Middle frontal gyrus (tissue), 1 donor: Measurements from ENCODE around the gene DUSP22.

ENCODE experiments used
- DNase-seq: peaks from one replicate; pipeline ENCODE4 v3.0.0-alpha.2; 2015; ENCODE audit warnings: low spot score; ENCODE audit errors: extremely low spot score

Gene DUSP22

DNA sequence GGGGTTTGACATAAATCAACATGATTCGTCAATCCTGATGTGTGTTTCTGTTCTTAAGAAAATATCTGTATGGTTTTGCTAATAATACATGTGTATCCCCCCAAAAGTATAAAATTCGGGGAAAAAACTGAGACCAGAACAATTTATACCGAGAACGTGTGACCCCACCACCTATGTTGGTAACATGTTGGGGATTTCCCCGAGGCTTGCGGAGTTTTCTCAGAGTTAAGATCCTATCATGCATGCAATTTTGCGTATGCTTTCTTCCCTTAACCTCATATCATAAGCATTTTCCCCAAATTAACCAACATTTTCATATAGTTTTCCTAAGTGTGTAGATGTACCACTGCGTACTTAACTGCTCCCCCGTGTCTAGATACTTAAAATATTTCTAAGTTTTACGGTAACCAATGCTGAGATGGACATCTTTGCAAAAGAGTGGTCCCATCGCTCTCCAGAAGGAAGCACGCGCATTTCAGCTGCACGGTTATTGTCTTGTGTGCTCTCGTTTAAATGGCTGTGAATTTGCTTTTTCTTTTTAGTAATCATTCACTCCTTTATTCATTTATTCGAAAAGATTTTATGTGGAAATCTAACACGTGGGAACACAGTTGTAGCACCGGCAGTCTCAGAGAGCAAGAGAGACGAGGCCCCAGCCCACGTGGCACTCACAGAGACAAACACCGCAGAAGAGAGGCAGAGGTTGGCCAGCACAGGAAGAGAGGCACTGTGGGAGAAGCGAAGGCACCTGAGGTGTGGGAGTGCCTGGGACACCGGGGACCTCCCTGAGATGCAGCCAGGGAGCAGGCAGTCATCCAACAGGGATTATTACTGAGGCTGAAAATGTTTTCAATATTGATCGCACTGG lies 86.0 kb downstream of the DUSP22 start:
- no peak for DNase-seq

DNA sequence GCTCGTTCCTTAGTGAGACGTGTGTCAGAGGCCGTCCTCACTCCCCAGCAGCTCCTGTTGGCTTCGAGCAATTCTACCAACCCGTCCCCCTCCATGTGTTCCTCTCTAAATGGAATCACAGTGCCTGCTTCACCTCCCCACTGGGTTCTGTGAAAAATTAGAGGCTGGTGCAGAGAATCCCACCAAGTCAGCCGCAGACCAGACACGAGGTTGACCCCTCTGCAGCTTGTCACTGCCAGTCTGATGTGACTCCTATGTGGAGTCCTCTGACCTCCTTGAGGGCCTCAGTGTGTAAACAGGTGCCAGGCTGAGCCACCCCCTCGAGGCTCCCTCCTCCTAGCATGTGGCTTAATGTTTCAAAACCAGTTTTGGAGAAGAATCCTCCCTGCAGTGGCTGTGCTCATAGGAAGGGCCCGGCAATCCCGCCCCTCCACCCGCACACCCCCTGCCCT lies 86.7 kb downstream of the DUSP22 start:
- DNase-seq = no peak

DNA sequence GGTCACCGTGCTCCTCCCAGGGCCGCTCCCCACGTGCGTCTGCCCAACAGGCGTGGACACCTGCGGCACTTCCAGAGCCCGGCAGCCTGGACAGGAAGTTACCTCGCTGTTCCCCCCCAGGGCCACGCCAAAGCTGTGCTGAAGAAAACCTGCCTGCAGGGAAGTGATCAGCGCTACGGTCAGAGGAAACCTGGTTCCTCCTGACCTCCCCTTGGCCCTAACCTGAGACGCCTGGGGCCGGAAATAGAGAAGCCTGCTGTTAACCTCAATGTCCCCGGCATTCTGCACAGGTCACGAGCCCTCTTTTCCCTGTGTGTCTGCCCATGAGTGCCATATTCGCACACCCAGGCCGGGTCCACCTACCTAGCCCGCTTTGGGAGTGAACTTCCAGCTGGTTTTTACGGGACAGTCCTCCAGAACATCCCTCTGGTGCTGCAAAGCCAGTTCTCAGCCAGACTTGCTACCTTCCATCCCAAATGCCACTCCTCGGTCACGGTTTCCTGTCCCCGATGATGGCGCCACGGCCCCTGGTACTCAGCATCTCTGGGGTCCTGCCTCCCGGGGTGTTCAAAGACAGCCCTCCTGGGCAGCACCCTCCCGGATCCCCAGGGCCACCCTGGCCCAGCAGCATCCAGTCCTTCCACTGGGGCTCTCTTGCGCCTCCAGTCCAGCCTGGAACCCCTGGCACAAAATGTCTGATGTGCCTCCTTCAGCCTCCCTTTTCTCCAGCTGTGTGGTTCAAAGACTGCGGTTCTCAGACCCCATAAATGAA lies 87.3 kb downstream of the DUSP22 start:
- DNase-seq = no peak

DNA sequence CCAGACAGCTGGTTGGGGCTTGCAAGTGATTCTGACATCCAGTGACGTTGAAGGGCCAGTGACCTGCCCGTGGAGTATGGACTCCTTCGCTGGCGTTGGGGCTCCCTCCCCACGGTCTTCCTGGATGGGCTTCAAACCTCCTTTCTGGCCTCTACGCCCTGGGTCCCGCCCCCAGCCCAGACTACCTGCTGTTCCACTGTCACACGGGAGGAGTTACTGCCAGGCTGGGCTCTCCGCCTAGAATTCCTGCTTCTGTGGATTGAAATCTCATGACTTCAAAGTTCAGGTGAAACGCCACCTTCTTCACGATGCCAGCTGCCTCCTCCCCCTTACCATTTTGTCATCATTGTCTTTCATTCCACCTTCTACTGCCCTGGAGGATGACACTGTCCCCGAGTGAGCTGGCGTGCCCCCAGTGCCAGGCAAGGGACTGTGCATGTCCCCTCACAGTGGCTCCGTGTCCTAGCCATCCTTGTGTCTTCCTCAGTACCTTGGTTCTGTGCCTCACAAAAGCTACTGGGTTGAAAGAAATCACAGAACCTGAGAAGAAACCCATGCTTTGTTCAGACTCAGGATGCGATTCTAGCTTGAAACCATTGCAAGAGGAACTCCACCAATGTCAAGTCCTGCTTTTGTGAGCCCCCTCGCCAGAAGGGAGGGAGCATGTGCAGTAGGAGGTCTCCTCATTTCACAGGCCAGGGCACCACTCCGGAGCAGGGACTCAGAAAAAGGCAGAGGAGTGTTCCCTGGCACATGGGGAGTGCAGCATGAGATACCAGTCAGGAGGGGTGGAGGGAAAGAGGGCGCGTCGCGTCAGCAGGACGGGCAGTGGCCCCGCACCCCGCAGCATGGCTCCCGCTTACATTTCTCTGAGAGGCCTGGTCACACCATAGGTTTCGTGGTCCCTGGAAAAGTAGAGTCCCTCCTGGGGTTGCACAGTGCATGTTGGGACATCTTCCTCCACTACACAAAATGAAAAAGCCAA lies 88.2 kb downstream of the DUSP22 start:
- no peak for DNase-seq

DNA sequence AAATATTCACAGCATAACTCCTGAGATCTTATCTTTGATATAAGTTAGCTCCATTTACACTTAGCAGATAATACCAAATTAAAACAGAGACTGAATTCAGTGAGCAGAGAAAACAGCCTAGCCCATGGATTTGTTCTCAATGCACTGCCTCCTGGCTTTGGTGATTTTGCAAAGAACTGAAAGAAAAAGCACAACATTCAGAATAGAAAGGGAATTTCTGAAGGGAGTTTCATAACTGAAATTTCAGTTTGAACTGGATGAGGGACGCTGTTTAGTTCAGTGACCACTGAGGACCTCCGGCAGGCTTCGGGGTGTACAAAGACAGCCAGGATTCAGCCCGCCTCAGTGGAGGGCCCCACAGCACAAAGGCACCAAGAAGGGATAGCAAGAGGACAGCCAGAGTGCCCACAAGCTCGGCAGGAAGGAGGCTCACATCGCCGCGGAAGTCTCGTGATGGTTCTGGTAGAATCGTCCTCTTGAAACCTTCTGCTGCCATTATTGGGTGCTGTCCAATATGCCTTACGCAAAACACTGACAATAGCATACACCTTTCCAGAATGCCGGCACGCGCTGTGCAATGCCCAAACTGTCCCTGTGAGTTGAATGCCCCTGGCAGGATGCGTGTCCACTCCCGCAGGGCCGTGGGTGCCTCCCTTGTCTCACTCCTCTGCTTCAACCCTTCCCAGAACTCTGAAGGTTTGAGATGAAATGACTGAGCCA lies 89.6 kb downstream of the DUSP22 start:
- no peak for DNase-seq

DNA sequence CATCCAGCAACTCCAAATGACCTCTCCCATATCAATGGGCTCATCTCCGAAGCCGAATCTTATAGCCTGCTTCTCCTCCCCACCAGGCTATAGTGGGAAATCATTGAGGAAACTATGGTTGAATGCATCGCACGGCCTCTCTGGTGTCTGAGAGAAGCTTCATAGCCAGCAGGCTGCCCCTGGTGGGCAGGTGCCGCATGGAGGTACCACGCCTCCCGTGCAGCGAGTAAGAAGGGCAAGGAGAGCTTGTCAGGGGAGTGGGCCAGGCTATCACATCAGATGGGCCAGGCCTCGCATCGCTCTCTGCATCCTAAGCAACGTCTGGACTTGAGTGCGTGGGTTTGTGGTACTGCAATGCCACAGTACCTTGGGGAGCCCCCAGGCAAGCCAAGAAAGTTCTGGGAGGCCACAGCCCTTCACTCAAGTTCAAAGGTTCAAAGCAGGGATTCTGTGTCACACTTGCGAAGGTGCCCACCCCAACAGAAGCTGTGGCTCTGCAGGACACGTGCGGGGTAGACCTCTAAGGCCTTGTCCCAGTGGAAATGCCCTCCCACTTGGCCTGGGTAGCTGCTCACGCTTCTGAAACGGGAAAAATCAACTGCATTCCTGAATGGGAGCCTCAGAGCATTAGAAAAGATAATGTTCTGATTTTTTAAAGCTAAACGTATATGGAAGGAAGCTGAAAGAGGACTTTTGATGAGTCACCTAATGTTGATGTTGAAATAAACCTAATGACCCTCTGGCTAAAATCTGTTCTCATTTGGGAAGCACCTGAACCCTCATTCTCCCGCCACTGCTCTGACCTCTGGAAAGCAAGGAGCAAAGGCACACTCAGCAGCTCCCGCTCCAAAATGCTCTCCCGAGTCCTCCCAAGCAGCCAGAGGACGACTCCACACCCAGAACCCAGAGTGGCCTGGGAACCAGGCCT lies 90.9 kb downstream of the DUSP22 start:
- DNase-seq = no peak

DNA sequence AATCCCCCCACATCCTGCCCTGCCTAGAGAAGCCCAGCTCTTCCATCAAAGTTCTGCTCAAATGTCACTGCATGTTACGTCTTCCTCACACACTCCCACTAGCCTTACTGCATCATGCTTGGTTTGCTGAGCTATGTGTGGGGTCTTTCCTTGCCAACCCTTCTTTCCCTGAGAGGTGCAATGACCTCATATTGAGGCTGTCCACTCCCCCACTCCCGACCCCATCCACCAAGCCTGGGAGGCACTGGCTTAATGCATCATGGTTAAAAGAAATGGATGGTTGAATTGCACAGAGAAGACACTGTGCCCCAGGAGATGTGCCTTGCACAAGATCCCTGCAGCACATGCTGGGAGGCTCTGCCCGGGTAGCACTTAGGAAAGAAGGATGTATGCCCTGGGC lies 91.6 kb downstream of the DUSP22 start:
- DNase-seq = no peak

DNA sequence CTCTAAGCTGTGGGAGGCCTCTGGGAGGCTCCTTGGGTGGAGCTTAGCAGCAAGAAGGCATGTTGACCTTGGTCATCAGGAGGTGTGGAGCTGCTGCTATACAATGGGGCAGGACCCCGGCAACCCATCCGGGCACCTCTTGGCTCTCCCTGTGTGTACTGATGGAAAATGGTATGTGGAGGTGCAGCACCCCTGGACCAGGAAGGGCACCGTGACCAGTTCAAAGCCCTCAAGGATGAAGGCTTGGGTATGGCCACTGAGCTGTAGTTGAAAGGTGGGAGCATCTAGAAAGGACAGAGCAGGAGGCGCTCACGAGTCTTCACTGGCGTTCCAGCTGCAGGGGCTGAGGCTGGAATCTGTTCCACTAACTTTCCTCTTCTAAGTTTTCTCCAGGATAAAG lies 92.6 kb downstream of the DUSP22 start:
- no peak for DNase-seq

DNA sequence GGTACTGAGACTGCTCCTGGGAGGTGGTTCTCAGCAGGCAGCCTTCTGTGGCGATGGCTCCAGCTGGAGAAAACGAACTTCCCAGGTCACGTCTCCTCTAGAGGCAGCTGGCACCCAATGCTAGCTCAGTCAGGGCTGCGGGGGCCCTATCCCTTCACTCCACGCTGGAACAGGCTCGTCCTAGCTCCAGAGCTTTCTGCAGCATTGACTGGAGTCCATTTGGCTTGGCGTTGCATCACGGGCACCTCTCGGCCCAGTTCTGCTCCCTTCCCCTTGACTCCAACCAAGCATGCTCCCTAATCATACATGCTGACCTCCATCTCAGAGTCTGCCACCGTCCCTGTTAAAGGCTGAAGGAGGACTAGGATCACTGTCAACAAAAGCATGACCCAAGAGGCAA lies 93.3 kb downstream of the DUSP22 start:
- DNase-seq = no peak

DNA sequence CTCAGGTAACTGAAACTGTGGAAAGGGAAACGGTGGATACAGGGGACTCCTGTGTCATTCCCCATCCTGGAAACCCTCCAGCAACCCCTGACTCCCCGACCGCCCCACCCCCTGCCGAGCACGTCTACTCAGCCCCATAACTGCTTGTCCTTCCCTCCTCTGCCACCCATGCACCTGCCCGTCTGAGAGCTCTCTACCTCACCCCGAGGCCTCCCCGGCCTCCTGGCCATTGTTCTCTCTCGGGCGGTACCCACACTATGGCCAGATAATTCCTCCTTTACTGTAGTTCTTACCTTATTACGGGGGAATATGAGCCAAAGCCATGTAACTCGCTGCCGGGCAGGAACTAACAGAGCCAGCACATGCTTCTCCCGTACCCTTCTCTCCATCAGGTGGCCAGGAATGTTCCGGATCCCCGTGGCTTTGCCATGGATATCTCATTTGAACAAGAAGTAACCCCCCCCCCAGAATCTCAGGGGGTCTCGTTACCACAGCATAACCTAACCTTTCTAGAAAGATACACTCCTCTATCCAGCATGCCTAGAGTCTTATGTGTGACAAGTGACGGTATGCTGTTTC lies 94.5 kb downstream of the DUSP22 start:
- no peak for DNase-seq

DNA sequence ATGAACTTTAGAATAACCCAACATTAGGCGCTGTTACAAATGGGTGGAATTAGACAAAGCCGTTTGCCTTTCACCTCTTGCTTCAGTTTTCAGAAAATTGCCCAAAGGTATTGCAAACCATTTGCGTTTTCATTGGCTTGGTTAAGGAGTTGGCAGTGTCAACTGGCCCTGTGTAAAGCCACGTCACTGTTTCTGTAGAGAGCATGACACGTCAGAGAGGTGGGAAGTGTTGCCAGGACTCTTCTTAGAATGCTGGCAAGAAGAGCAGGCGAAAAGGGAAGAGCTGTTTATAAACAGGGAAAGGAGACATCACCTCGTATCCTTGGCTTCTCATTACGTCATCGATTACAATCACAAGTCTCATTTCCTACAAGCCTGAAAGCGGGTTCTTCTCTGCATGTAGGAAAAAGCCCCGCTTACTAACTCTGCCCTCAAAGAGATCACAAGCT lies 95.0 kb downstream of the DUSP22 start:
- DNase-seq = no peak

DNA sequence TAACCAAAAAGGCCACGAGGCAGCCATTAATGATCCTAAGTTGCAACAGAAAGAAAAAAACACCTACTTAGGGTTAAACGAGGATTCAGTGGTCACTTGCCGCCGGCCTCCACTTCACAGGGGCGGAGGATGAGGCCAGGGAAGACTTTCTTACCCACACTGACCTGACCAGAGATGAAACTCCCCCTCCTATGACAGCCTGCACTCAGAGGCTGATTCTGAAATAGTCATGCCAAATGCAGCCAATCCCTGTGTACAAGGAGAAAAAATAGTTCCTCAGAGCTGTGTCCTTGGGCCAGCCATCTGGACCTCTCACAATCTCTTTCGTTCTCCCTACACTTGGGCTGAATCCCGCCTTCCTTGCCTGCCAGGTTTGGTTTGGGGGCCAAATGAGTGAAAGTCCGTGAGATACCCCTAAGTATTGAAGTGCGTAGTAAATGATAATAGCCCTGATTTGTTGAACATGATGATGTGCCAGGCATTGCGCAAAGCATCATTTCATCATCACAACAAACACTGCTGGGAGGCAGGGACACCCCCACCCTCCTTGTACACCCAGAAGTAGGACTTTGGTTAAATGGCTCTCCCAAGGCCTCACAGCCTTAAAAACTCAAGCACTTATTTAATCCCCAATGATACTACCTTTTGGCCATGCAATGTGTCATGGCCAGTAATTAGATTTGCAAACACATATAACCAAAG lies 96.1 kb downstream of the DUSP22 start:
- no peak for DNase-seq

DNA sequence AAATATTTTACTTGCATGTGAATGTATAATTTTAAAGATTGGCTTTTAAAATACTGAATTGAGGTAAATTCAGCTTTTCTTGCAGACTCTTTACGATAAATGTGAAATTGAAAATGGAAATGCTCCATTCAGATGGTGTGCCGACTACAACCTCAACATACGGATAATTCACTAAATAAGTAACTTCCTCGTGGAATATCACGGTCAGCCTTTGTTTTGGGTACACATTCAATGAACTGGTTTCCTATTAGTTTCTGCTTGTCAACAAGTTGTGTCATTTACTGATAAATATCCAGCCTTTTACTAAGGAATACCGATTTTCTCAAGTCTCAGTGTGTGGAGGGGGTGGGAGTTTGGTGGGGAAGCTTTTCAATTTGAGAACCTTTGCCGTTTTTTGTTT lies 96.9 kb downstream of the DUSP22 start:
- DNase-seq = no peak

DNA sequence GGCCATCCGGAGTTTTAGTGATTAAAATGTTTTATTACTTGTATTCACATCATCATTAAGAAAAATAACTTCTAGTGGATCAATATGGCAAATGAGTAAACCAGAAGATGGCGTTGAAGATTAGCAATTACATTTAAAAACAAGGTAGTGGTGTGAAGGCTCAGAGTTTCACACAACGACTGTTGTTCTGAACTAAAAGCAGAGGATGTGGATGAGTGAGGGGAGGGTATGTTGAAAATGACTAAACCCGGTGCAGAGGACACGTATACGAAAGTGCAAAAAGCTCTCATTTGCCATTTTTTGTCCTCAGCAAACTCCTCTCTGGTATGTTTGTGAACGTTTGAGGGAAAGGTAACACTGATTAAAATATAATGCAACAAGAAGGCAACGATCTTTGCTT lies 97.3 kb downstream of the DUSP22 start:
- no peak for DNase-seq

DNA sequence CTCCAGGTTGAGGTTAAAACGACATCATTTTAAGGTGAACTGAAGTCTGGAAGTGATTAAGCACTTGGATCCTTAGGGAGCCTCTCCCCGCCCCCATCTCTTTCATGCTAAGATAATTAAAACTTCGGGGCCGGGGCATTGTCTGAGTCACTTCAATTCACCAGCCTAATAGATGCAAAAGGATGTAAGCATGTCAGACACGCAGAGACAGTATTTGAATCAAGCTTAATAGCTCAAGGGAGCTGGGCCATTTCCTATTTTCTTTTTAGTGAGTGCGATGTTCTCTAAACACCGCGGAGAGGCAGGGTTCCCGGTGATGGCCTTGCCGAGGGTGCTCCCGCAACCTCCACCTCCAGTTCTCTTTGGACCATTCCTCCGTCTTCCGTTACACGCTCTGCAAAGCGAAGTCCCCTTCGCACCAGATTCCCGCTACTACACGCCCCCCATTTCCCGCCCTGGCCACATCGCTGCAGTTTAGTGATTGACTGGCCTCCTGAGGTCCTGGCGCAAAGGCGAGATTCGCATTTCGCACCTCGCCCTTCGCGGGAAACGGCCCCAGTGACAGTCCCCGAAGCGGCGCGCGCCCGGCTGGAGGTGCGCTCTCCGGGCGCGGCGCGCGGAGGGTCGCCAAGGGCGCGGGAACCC lies 98.7 kb downstream of the DUSP22 start:
- DNase-seq = no peak

DNA sequence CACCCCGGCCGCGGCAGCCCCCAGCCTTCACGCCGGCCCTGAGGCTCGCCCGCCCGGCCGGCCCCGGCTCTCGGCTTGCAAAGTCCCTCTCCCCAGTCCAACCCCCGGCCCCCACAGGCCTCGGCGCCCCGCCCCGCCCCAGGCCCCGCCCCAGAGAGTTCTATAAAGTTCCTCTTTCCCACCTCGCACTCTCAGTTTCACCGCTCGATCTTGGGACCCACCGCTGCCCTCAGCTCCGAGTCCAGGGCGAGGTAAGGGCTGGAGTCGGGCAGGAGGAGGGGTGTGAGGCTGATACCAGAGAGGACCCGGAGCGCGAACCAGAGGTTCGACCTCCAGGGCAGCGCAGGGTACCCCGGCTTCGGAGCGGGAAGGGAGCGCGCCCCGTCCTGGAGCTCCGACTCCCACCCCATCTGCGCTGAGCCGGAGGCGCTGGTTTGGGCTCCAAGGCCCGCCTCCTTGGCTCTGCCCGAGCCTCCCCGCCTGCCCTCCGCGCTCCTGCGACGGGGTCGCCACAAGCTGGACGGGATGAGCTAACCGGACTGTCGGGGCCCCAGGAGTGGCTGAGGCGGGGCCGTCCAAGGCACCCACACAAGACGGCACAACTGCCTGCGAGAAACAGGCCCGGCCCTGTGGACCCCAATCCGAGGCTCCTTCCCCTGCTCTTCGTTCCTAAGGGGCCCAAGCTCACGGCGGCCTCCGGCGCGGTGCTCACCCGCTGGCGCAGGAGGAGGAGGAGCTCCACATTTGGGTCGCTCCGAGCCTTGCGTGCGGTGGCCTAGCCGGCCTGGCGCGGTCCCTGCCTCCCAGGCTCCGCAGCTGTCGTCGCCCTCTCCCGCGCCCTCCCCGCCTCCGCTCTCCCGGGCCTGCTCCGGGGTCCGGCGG lies 99.5 kb downstream of the DUSP22 start, which contains the start of gene IRF4:
Gene IRF4, plus strand, starts transcription at position 194 of the 882 bp plus-strand sequence. CDS start 1,401 bp downstream, outside the sequence.
- no peak for DNase-seq
